GM10266 (cell line): Measurements from ENCODE around the gene AKAP6.

Experiments used
- DNase-seq: peaks from one replicate; pipeline ENCODE4 v3.0.0; 2012; ENCODE audit errors: extremely low spot score
- CTCF ChIP-seq: IDR thresholded peaks from 2 replicates; pipeline ENCODE4 v1.5.1; 2012; ENCODE audit warnings: mild to moderate bottlenecking, low read depth; ENCODE audit not compliant: control insufficient read depth, insufficient read depth; ENCODE audit errors: missing control alignments

Gene AKAP6

GRCh38 chr14:32307881-32308582 lies 21.1 kb upstream of the AKAP6 start:
- no peak for TF ChIP-seq CTCF
- no peak for DNase-seq

GRCh38 chr14:32310876-32311275 lies 18.2 kb upstream of the AKAP6 start:
- DNase-seq, result no peak
- TF ChIP-seq CTCF, result no peak

- no peak for TF ChIP-seq CTCF
- DNase-seq, result no peak
These were observed 17.6 kb upstream of the AKAP6 start for GRCh38 chr14:32311294-32312009.

- no peak for DNase-seq
- TF ChIP-seq CTCF, result no peak
These were observed 17.1 kb upstream of the AKAP6 start for GRCh38 chr14:32312010-32312331.

- no peak for DNase-seq
- TF ChIP-seq CTCF, result no peak
These were observed 15.2 kb upstream of the AKAP6 start for GRCh38 chr14:32313844-32314376.

- DNase-seq, result no peak
- no peak for TF ChIP-seq CTCF
These were observed 10.9 kb upstream of the AKAP6 start for GRCh38 chr14:32318087-32318795.
